ENCODE results near the gene TRIM24. TPM values are rescaled to one million over a fixed set of nuclear protein-coding genes. Genes with fewer than 3 reads are reported as not detected.

Gene TRIM24
- total and polyA plus RNA-seq, 2 donors from 2014 or later = 7.6 to 16.8 TPM

DNA sequence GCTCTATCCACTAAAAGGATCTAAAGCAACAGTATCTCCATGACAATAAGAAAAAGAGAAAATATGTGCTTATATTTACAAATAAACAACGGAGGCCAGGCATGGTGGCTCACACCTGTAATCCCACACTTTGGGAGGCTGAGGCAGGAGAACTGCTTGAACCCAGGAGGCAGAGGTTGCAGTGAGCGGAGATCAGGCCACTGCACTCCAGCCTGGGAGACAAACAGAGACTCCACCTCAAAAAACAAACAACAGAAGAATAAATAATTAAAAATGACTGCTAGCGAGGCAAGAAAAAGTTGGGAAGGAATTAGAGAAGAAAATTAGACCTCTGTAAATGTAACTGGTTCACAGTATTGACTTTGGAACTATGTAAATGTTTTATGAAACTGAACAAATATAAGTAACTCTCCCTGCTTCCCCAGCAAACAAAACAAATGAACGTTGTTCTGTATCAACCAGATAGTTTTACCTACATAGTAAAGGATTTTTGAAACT is 17.1 kb downstream of the TRIM24 start:
- Histone ChIP-seq H3K4me1 (ENCODE audit: control insufficient read depth in 2 of 3, insufficient read depth in 2 of 3, low read depth in 1 of 3, low read length in 3 of 3) (no peaks in the 10 kb centered on the region), H3K36me3 (ENCODE audit: control insufficient read depth in 2 of 3, insufficient read depth in 3 of 3, low read length in 3 of 3) (no peaks in the 10 kb centered on the region), H3K4me3 (ENCODE audit: low read length in 3 of 3) (no peak overlapping the region), H3K27me3 (ENCODE audit: control insufficient read depth, insufficient read depth, low read length) (no peaks in the 10 kb centered on the region), H3K9ac (ENCODE audit: low read length in 3 of 3) (no peak overlapping the region), H3K9me3 (ENCODE audit: control insufficient read depth in 2 of 3, insufficient read depth in 1 of 3, low read length in 3 of 3) (no peaks in the 10 kb centered on the region), H3K27ac (ENCODE audit: low read depth in 2 of 2, low read length in 2 of 2) (no peak overlapping the region)
- TF ChIP-seq, protein P1, sequence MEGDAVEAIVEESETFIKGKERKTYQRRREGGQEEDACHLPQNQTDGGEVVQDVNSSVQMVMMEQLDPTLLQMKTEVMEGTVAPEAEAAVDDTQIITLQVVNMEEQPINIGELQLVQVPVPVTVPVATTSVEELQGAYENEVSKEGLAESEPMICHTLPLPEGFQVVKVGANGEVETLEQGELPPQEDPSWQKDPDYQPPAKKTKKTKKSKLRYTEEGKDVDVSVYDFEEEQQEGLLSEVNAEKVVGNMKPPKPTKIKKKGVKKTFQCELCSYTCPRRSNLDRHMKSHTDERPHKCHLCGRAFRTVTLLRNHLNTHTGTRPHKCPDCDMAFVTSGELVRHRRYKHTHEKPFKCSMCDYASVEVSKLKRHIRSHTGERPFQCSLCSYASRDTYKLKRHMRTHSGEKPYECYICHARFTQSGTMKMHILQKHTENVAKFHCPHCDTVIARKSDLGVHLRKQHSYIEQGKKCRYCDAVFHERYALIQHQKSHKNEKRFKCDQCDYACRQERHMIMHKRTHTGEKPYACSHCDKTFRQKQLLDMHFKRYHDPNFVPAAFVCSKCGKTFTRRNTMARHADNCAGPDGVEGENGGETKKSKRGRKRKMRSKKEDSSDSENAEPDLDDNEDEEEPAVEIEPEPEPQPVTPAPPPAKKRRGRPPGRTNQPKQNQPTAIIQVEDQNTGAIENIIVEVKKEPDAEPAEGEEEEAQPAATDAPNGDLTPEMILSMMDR (IDR thresholded peaks at IDR 0.05; ENCODE audit: borderline replicate concordance, extremely low read depth, insufficient read depth) = no peak
- intact Hi-C loops (cut with DNase I) = no loop called here
- no peak for DNase-seq
- FAIRE-seq = no peak

GRCh38 chr7:138477581-138477980 is 17.5 kb downstream of the TRIM24 start:
- intact Hi-C loops (cut with DNase I) = no loop called here
- TF ChIP-seq, protein P1 (IDR thresholded peaks at IDR 0.05; ENCODE audit: borderline replicate concordance, extremely low read depth, insufficient read depth) = no peak
- Histone ChIP-seq H3K4me3 (ENCODE audit: low read length in 3 of 3) (no peak overlapping the region), H3K36me3 (ENCODE audit: control insufficient read depth in 2 of 3, insufficient read depth in 3 of 3, low read length in 3 of 3) (no peaks in the 10 kb centered on the region), H3K9me3 (ENCODE audit: control insufficient read depth in 2 of 3, insufficient read depth in 1 of 3, low read length in 3 of 3) (no peaks in the 10 kb centered on the region), H3K27me3 (ENCODE audit: control insufficient read depth, insufficient read depth, low read length) (no peaks in the 10 kb centered on the region), H3K4me1 (ENCODE audit: control insufficient read depth in 2 of 3, insufficient read depth in 2 of 3, low read depth in 1 of 3, low read length in 3 of 3) (no peaks in the 10 kb centered on the region), H3K27ac (ENCODE audit: low read depth in 2 of 2, low read length in 2 of 2) (no peak overlapping the region), H3K9ac (ENCODE audit: low read length in 3 of 3) (no peak overlapping the region)
- FAIRE-seq (no peak), DNase-seq (no peak)

DNA sequence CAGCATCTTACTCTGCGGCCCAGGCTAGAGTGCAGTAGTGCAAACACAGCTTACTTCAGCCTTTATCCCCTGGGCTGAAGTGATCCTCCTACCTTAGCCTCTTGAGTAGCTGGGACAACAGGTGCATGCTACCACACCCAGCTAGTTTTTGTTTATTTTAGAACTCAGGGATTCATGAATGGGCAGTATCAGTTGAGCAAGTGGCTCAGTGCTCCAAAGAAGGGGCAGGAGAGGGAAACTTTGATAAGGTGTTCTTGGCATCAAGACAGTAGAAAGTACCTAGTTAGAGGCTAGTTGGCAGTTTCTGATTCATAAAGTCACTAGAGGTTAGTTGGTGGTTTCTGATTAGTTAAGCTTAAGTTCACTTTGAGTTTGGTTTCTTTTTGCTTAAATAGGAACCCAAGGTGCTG is 18.4 kb downstream of the TRIM24 start:
- FAIRE-seq (no peak), DNase-seq (no peak)
- Histone ChIP-seq H3K27me3 (ENCODE audit: control insufficient read depth, insufficient read depth, low read length) (no peaks in the 10 kb centered on the region), H3K9ac (ENCODE audit: low read length in 3 of 3) (no peak overlapping the region), H3K36me3 (ENCODE audit: control insufficient read depth in 2 of 3, insufficient read depth in 3 of 3, low read length in 3 of 3) (no peaks in the 10 kb centered on the region), H3K4me1 (ENCODE audit: control insufficient read depth in 2 of 3, insufficient read depth in 2 of 3, low read depth in 1 of 3, low read length in 3 of 3) (no peaks in the 10 kb centered on the region), H3K4me3 (ENCODE audit: low read length in 3 of 3) (no peak overlapping the region), H3K27ac (ENCODE audit: low read depth in 2 of 2, low read length in 2 of 2) (no peak overlapping the region), H3K9me3 (ENCODE audit: control insufficient read depth in 2 of 3, insufficient read depth in 1 of 3, low read length in 3 of 3) (no peaks in the 10 kb centered on the region)
- TF ChIP-seq, protein P1 (IDR thresholded peaks at IDR 0.05; ENCODE audit: borderline replicate concordance, extremely low read depth, insufficient read depth) = no peak
- intact Hi-C loops (cut with DNase I) = no loop called here

- no peaks in the 10 kb centered on the region for H3K4me1 ChIP-seq (ENCODE audit: control insufficient read depth in 2 of 3, insufficient read depth in 2 of 3, low read depth in 1 of 3, low read length in 3 of 3)
- intact Hi-C loops (cut with DNase I) = no loop called here
- no peak overlapping the region for H3K4me3 ChIP-seq (ENCODE audit: low read length in 3 of 3)
Measured at GRCh38 chr7:138480527-138480926, 20.5 kb downstream of the TRIM24 start.

More at GRCh38 chr7:138480527-138480926, 20.5 kb downstream of the TRIM24 start:
- FAIRE-seq (no peak), DNase-seq (no peak)
- Histone ChIP-seq H3K9ac (ENCODE audit: low read length in 3 of 3) (no peak overlapping the region), H3K27me3 (ENCODE audit: control insufficient read depth, insufficient read depth, low read length) (no peaks in the 10 kb centered on the region), H3K36me3 (ENCODE audit: control insufficient read depth in 2 of 3, insufficient read depth in 3 of 3, low read length in 3 of 3) (no peaks in the 10 kb centered on the region), H3K9me3 (ENCODE audit: control insufficient read depth in 2 of 3, insufficient read depth in 1 of 3, low read length in 3 of 3) (no peaks in the 10 kb centered on the region), H3K27ac (ENCODE audit: low read depth in 2 of 2, low read length in 2 of 2) (no peak overlapping the region)
- TF ChIP-seq, protein P1 (IDR thresholded peaks at IDR 0.05; ENCODE audit: borderline replicate concordance, extremely low read depth, insufficient read depth) = no peak

Data from kidney (tissue), 14 donors.